ENCODE data around the gene DUOX2. TPM values are rescaled to one million over a fixed set of nuclear protein-coding genes. Genes with fewer than 3 reads are reported as not detected.
A peak's percentile ranks its signal among the peaks of the same experiment; 100 is the strongest.

DUOX2 gene
- total RNA-seq, 6 donors from 2014 or later, result 2.7 to 27.2 (median 6.7) TPM

DNA sequence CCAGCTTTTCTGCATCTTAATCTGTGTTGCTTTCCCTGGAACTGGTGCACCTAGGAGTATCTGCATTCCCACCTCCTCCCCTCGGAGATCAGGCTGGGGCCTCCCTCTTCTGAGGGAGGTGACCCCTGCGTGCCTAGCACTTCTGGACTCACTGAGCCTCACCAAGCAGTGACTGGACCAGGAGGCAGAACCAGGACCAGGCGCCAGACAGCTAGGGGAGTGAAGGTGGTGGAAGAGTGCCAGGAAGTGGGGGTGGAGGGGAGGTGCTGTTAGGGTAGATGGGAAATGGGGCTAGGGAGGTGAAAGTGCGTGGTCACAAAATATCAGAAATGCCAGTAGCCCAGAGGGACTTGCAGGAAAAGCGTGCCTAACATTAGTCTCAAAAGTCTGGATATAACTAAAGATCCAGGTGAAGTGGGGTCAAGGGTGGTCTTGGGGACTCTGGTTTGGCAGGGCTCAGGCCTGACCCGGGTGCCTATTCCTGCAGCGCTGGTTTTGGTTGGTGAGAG lies 1.4 kb upstream of the DUOX2 start:
- no peak overlapping the region for H3K27ac ChIP-seq
- H3K36me3 ChIP-seq, result peaks cover 0 to 5% (median 0%) of the 10 kb centered on the region in 4 donors
- H3K4me1 ChIP-seq, result peaks cover 36 to 56% (median 43%) of the 10 kb centered on the region in 4 donors
- TF ChIP-seq POLR2AphosphoS5 (IDR thresholded peaks at IDR 0.05), result no peak
- no peak for TF ChIP-seq EP300 (IDR thresholded peaks at IDR 0.05)
- TF ChIP-seq POLR2A (IDR thresholded peaks at IDR 0.05), result peak in 1 of 4 donors; percentile 1
- TF ChIP-seq, protein P1, sequence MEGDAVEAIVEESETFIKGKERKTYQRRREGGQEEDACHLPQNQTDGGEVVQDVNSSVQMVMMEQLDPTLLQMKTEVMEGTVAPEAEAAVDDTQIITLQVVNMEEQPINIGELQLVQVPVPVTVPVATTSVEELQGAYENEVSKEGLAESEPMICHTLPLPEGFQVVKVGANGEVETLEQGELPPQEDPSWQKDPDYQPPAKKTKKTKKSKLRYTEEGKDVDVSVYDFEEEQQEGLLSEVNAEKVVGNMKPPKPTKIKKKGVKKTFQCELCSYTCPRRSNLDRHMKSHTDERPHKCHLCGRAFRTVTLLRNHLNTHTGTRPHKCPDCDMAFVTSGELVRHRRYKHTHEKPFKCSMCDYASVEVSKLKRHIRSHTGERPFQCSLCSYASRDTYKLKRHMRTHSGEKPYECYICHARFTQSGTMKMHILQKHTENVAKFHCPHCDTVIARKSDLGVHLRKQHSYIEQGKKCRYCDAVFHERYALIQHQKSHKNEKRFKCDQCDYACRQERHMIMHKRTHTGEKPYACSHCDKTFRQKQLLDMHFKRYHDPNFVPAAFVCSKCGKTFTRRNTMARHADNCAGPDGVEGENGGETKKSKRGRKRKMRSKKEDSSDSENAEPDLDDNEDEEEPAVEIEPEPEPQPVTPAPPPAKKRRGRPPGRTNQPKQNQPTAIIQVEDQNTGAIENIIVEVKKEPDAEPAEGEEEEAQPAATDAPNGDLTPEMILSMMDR (IDR thresholded peaks at IDR 0.05), result no peak
- peaks cover 4 to 61% (median 40%) of the 10 kb centered on the region in 4 donors for H3K27me3 ChIP-seq
- DNase-seq (no peak), ATAC-seq (ENCODE audit: low FRiP score in 2 of 2) (no peak)
- 46 to 54% methylated on average over 7 of the region's 7 CpGs for WGBS, 2 donors
- no peak overlapping the region for H3K4me3 ChIP-seq
- H3K9me3 ChIP-seq, result no peaks in the 10 kb centered on the region

DNA sequence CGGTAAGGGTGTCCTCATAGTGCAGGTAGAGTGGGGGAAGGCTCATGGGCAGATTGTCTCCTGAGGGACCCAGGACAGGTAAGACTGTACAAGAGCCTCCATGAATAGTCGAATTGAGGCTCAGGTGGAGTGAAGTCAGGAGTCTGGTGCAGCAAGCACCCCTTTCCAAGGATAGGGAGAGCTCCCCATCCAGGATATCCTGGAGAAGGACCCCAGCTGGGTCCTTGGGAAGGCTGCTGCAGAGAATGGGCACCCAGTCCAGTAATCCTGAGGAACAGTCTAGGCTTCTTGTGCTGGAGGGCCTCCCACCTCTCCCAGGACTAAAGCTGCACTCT lies 746 bp upstream of the DUOX2 start:
- Histone ChIP-seq H3K4me1 (peaks cover 36 to 56% (median 43%) of the 10 kb centered on the region in 4 donors), H3K9me3 (no peaks in the 10 kb centered on the region), H3K27me3 (peaks cover 4 to 61% (median 41%) of the 10 kb centered on the region in 4 donors), H3K4me3 (no peak overlapping the region), H3K27ac (no peak overlapping the region), H3K36me3 (no peaks in the 10 kb centered on the region)
- TF ChIP-seq EP300 (IDR thresholded peaks at IDR 0.05) (no peak), POLR2A (IDR thresholded peaks at IDR 0.05) (no peak), POLR2AphosphoS5 (IDR thresholded peaks at IDR 0.05) (no peak)
- TF ChIP-seq, protein P1 (IDR thresholded peaks at IDR 0.05), result no peak
- DNase-seq (no peak), ATAC-seq (ENCODE audit: low FRiP score in 2 of 2) (no peak)
- 0 to 25% methylated on average over 1 to 2 of the region's 2 CpGs for WGBS, 2 donors

DNA sequence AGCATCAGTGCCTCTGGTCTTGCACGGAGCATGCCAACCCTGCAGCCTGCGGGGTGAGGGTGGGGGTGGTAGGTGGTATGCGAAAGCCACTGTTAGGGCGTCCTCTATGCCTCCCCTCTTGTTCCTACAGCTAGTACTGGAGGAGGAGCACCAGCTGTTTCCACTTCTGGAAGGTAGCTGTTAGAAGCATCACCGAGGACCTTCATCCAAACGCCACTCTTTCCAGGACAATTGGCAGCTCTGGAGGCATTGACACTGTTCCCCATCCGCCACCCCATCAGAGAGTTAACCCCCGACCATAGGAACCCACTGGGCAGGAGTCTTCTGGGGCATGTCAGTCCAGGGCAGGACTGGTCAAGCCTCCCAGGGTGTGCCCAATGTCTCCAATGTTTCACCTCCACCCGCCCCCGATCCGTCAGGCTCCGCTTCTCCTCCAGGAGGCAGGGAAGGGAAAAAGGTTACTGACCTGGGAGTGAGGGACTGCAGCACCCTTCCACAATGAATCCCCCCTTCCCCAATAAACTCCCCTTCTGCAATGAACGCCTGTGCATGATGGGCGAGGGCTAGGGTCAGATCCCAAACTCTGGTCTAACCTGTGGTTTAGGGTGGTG lies 487 bp downstream of the DUOX2 start:
- no peak for DNase-seq
- Histone ChIP-seq H3K4me1 (peaks cover 36 to 56% (median 43%) of the 10 kb centered on the region in 4 donors), H3K4me3 (no peak overlapping the region), H3K36me3 (no peaks in the 10 kb centered on the region), H3K27me3 (peaks cover 4 to 61% (median 41%) of the 10 kb centered on the region in 4 donors), H3K27ac (no peak overlapping the region), H3K9me3 (no peaks in the 10 kb centered on the region)
- TF ChIP-seq POLR2AphosphoS5 (IDR thresholded peaks at IDR 0.05), result no peak
- TF ChIP-seq, protein P1 (IDR thresholded peaks at IDR 0.05), result no peak
- TF ChIP-seq POLR2A (IDR thresholded peaks at IDR 0.05), result no peak
- TF ChIP-seq EP300 (IDR thresholded peaks at IDR 0.05), result no peak
- ATAC-seq (ENCODE audit: low FRiP score in 2 of 2), result no peak
- 8 to 12% methylated on average over 6 to 14 of the region's 14 CpGs for WGBS, 2 donors

DNA sequence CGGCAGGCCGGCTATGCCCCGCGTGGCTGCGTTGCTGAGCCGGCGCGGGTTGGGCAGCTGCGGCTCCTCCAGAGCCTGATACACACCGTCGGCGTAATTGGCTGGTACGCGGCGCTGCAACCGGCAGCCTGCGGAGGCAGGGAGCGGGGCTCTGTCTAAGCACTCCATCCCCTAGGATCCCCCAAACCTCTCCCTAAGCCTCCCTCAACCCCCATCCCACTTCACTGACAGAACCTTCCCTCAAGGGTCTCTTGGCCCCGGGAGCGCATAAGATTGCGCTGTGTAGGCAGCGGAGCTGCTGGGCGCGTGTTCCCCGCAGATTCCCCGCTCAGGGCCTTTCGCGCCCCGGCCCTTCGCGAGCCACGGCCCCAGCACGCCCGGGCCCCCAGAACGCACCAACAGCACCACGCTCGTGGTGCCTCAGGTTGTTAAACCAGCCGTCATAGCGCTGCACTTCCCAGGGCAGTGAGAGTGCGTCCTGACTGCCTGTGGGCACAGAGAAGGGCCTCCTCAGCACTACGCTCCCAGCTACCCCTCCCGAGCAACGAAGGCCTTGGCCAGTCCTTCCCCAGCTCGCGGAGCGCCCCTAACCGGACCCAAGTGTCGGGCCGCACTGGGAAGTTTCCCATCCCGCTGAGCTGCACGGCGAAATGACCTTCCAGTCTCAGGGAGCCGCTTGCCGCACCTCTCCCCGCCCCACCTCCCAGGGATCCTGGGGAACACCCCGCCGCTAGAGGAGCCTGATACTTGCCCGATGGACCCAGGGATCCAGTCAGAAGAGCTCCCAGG lies 1.2 kb downstream of the DUOX2 start:
- TF ChIP-seq POLR2A (IDR thresholded peaks at IDR 0.05), result no peak
- TF ChIP-seq EP300 (IDR thresholded peaks at IDR 0.05), result no peak
- no peak for TF ChIP-seq POLR2AphosphoS5 (IDR thresholded peaks at IDR 0.05)
- TF ChIP-seq, protein P1 (IDR thresholded peaks at IDR 0.05), result no peak
- WGBS, 2 donors, result 2 to 3% methylated on average over 15 to 49 of the region's 58 CpGs
- Histone ChIP-seq H3K27ac (no peak overlapping the region), H3K36me3 (no peaks in the 10 kb centered on the region), H3K9me3 (no peaks in the 10 kb centered on the region), H3K4me1 (peaks cover 32 to 53% (median 41%) of the 10 kb centered on the region in 4 donors), H3K4me3 (peak overlapping the region in 2 of 4 donors; percentile 2 to 12), H3K27me3 (peaks cover 4 to 59% (median 41%) of the 10 kb centered on the region in 4 donors)
- DNase-seq (peak in 1 of 2 donors; percentile 80), ATAC-seq (ENCODE audit: low FRiP score in 2 of 2) (peak in 1 of 2 donors; percentile 20)

Data from upper lobe of left lung (tissue), 6 donors.